GM12892 (cell line): ENCODE measurements around the gene TPPP.

Experiments used
- DNase-seq: peaks from one replicate; pipeline ENCODE4 v3.0.0; 2011; ENCODE audit not compliant: insufficient read length
- FAIRE-seq: peaks from 2 replicates; lab custom pipeline; 2011; peaks lifted over from hg19 to GRCh38; lab: Jason Lieb, UNC
- POLR2A ChIP-seq: IDR thresholded peaks from 2 replicates; pipeline ENCODE4 v1.6.1; 2011; ENCODE audit warnings: low read depth, low read length, control low read depth
- POLR2AphosphoS5 ChIP-seq: IDR thresholded peaks from 2 replicates; pipeline ENCODE4 v1.6.1; 2011; ENCODE audit warnings: low read depth, low read length, control low read depth
- TAF1 ChIP-seq: IDR thresholded peaks from 2 replicates; pipeline ENCODE4 v1.6.1; 2011; ENCODE audit warnings: low read depth, mild to moderate bottlenecking, control low read depth, low read length, borderline replicate concordance

TPPP gene

GRCh38 chr5:662751-663435, 30.3 kb downstream of the TPPP start:
- DNase-seq (no peak), FAIRE-seq (no peak)
- TF ChIP-seq POLR2A (no peak), TAF1 (no peak), POLR2AphosphoS5 (no peak)

- DNase-seq (no peak), FAIRE-seq (no peak)
- no peak for TF ChIP-seq POLR2AphosphoS5
- TF ChIP-seq POLR2A = no peak
- TF ChIP-seq TAF1 = no peak
These were observed 31.0 kb downstream of the TPPP start for GRCh38 chr5:661891-662750.

- TF ChIP-seq TAF1 (no peak), POLR2A (no peak), POLR2AphosphoS5 (no peak)
- DNase-seq (no peak), FAIRE-seq (no peak)
These were observed 32.6 kb downstream of the TPPP start for GRCh38 chr5:660491-661030.

GRCh38 chr5:659496-660263, 33.5 kb downstream of the TPPP start:
- DNase-seq = no peak

DNA sequence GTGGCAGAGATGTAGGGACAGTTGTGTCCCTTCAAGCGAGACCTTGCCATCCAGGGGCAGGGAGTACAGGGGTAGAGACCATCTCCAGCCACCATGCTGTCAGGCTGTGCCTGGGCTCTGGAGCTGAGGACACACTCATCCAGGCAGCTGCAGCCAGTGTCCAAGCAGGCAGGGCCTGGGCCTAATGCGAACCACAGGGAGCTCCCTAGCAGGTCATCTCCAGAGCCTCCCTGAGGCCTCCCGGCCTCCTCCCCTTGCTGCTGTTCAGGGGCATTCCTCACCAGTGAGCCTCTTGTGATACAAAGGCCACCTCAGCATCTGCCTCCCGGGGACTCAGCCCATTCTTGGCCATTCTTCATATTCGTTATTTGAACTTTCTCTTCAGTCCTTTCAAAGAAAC, 35.0 kb downstream of the TPPP start:
- TF ChIP-seq POLR2A (no peak), TAF1 (no peak), POLR2AphosphoS5 (no peak)
- no peak for FAIRE-seq
- no peak for DNase-seq

More at GRCh38 chr5:659496-660263, 33.5 kb downstream of the TPPP start:
- no peak for FAIRE-seq
- no peak for TF ChIP-seq TAF1
- no peak for TF ChIP-seq POLR2AphosphoS5
- no peak for TF ChIP-seq POLR2A

DNA sequence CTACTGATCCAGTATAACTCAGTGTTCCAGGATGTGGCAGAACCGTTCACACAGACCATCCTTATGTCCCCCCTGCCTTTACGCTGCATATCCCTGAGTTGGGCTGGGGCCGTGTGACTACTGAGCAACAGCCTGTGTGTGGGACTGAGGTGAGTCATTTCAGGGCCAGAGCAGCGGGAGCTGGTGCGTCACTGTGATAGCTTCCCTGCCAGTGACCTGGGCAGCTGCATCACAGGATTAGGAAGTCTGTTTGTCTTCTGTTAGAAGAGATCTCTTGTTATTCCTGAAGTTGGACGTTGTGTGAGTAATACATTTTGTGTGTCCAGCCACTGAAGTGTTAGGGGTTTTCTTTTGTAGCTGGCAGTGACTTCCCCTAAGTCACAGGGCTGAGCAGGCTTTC, 35.6 kb downstream of the TPPP start:
- DNase-seq (no peak), FAIRE-seq (no peak)
- TF ChIP-seq POLR2AphosphoS5 (no peak), POLR2A (no peak)

DNA sequence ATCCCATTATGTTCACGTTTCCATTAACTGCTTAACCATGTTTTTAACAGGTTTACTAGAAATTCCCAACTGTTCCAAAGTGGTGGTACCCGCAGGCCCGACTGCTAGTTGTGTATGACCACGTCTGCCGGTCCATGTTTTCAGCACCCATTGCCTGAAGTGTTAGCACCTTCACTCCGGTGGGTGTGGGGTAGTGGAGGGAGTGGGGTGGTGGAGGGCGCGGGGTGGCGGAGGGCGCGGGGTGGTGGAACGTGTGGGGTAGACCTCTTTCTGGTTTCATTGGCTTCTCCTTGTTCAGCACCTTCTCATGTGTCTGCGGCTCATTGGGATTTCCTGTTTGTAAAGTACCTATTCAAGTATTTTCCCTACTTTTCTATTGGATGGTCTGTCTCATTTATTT, 37.7 kb downstream of the TPPP start:
- DNase-seq (no peak), FAIRE-seq (no peak)
- no peak for TF ChIP-seq POLR2AphosphoS5
- no peak for TF ChIP-seq TAF1
- TF ChIP-seq POLR2A = no peak

DNA sequence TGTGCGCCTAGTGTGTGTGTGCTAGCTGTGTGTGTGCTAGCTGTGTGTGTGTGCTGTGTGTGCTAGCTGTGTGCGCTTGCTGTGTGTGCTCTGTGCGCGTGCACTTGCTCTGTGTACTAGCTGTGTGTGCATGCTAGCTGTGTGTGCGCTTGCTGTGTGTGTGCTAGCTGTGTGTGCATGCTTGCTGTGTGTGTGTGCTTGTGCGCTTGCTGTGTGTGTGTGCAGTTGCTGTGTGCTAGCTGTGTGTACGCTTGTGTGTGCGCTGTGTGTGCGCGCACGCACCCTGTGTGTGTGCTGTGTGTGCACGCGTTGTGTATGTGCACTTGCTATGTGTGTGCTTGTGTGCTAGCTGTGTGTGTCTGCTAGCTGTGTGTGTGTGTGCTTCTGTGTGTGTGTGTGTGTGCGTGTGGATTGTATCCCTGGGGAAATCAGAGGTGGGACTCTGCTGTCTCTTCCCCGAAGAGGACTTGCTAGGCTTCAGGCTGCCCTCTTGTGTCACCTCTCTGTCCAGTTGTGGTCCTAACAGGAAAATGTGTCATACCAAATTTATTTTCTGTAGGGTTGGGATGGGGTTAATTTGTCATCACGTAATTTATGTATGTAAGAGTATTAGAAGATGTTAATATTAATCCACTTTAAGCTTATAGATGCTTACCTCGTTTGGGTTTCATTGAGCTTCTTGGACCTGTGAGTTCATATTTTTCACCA, 38.9 kb downstream of the TPPP start:
- FAIRE-seq = no peak

GRCh38 chr5:652773-653350, 40.3 kb downstream of the TPPP start:
- FAIRE-seq (no peak), DNase-seq (no peak)
- no peak for TF ChIP-seq TAF1
- TF ChIP-seq POLR2AphosphoS5 = no peak
- TF ChIP-seq POLR2A = no peak

More for the DNA sequence above, 38.9 kb downstream of the TPPP start:
- DNase-seq = no peak
- TF ChIP-seq POLR2A (no peak), TAF1 (no peak), POLR2AphosphoS5 (no peak)

- TF ChIP-seq POLR2AphosphoS5 = no peak
- TF ChIP-seq TAF1 = no peak
- TF ChIP-seq POLR2A = no peak
- DNase-seq (no peak), FAIRE-seq (no peak)
These were observed 41.1 kb downstream of the TPPP start for GRCh38 chr5:652023-652515.
